ENCODE results near the gene RIMS1. TPM values are rescaled to one million over a fixed set of nuclear protein-coding genes. Genes with fewer than 3 reads are reported as not detected.
A peak's percentile ranks its signal among the peaks of the same experiment; 100 is the strongest.

RIMS1 gene
- total RNA-seq, 1 donor from 2014 or later: 2.2 TPM

- H3K36me3 Mint-ChIP-seq (ENCODE audit: low read depth, unreplicated experiment): no peaks in the 10 kb centered on the region
- peak overlapping the region; percentile 94 for H2AFZ ChIP-seq (ENCODE audit: low read depth, low read length)
- H3K79me2 ChIP-seq (ENCODE audit: insufficient read depth, low read length): no peaks in the 10 kb centered on the region
- H3K9me3 Mint-ChIP-seq (ENCODE audit: unreplicated experiment): no peaks in the 10 kb centered on the region
- peak overlapping the region; percentile 88 for H3K4me3 Mint-ChIP-seq (ENCODE audit: unreplicated experiment)
- FAIRE-seq (no peak), DNase-seq (ENCODE audit: low read depth) (no peak)
- H3K9ac ChIP-seq (ENCODE audit: low read length): peak overlapping the region; percentile 61
- peaks cover 2% of the 10 kb centered on the region for H3K4me1 Mint-ChIP-seq (ENCODE audit: low read depth, unreplicated experiment)
- H3K27me3 Mint-ChIP-seq (ENCODE audit: low read depth, unreplicated experiment): peaks cover 35% of the 10 kb centered on the region
- H3K36me3 ChIP-seq (ENCODE audit: insufficient read depth, low read length): no peaks in the 10 kb centered on the region
- H3K27ac Mint-ChIP-seq (ENCODE audit: unreplicated experiment): no peak overlapping the region
- H3K4me3 ChIP-seq (ENCODE audit: insufficient read depth, low read depth, low read length): peak overlapping the region; percentile 64
- H3K27ac ChIP-seq (ENCODE audit: low read depth, low read length): no peak overlapping the region
- TF ChIP-seq CTCF (IDR thresholded peaks at IDR 0.05; ENCODE audit: insufficient read depth, low read depth, low read length) (no peak), EZH2 (IDR thresholded peaks at IDR 0.05; ENCODE audit: insufficient read depth, low read length) (no peak)
- no peaks in the 10 kb centered on the region for H4K20me1 ChIP-seq (ENCODE audit: insufficient read depth, low read length)
- peak overlapping the region; percentile 97 for H3K4me2 ChIP-seq (ENCODE audit: low read length)
- peaks cover 4% of the 10 kb centered on the region for H3K4me1 ChIP-seq (ENCODE audit: insufficient read depth, low read length)
- H3K9me3 ChIP-seq (ENCODE audit: insufficient read depth, low read depth, low read length): no peaks in the 10 kb centered on the region
- H3K27me3 ChIP-seq (ENCODE audit: insufficient read depth, low read length): peaks cover 2% of the 10 kb centered on the region
Observed at GRCh38 chr6:71887006-71887743, 825 bp downstream of the RIMS1 start.

GRCh38 chr6:71887744-71888230 lies 1.4 kb downstream of the RIMS1 start:
- Histone ChIP-seq H2AFZ (ENCODE audit: low read depth, low read length) (no peak overlapping the region), H3K27me3 (ENCODE audit: insufficient read depth, low read length) (peaks cover 2% of the 10 kb centered on the region), H3K27ac (ENCODE audit: low read depth, low read length) (no peak overlapping the region), H3K4me2 (ENCODE audit: low read length) (peak overlapping the region; percentile 9), H3K4me3 (ENCODE audit: insufficient read depth, low read depth, low read length) (no peak overlapping the region), H4K20me1 (ENCODE audit: insufficient read depth, low read length) (no peaks in the 10 kb centered on the region), H3K79me2 (ENCODE audit: insufficient read depth, low read length) (no peaks in the 10 kb centered on the region), H3K36me3 (ENCODE audit: insufficient read depth, low read length) (no peaks in the 10 kb centered on the region), H3K9ac (ENCODE audit: low read length) (no peak overlapping the region), H3K9me3 (ENCODE audit: insufficient read depth, low read depth, low read length) (no peaks in the 10 kb centered on the region), H3K4me1 (ENCODE audit: insufficient read depth, low read length) (peaks cover 4% of the 10 kb centered on the region)
- Mint-ChIP-seq H3K27me3 (ENCODE audit: low read depth, unreplicated experiment) (peaks cover 39% of the 10 kb centered on the region), H3K9me3 (ENCODE audit: unreplicated experiment) (no peaks in the 10 kb centered on the region), H3K4me1 (ENCODE audit: low read depth, unreplicated experiment) (peaks cover 2% of the 10 kb centered on the region), H3K4me3 (ENCODE audit: unreplicated experiment) (no peak overlapping the region), H3K27ac (ENCODE audit: unreplicated experiment) (no peak overlapping the region), H3K36me3 (ENCODE audit: low read depth, unreplicated experiment) (no peaks in the 10 kb centered on the region)
- no peak for FAIRE-seq
- TF ChIP-seq EZH2 (IDR thresholded peaks at IDR 0.05; ENCODE audit: insufficient read depth, low read length) (no peak), CTCF (IDR thresholded peaks at IDR 0.05; ENCODE audit: insufficient read depth, low read depth, low read length) (no peak)
- no peak for DNase-seq (ENCODE audit: low read depth)

GRCh38 chr6:71888756-71889340 lies 2.5 kb downstream of the RIMS1 start:
- Mint-ChIP-seq H3K4me1 (ENCODE audit: low read depth, unreplicated experiment) (peaks cover 2% of the 10 kb centered on the region), H3K27me3 (ENCODE audit: low read depth, unreplicated experiment) (peaks cover 37% of the 10 kb centered on the region), H3K27ac (ENCODE audit: unreplicated experiment) (no peak overlapping the region), H3K4me3 (ENCODE audit: unreplicated experiment) (no peak overlapping the region), H3K36me3 (ENCODE audit: low read depth, unreplicated experiment) (no peaks in the 10 kb centered on the region), H3K9me3 (ENCODE audit: unreplicated experiment) (no peaks in the 10 kb centered on the region)
- peaks cover 2% of the 10 kb centered on the region for H3K27me3 ChIP-seq (ENCODE audit: insufficient read depth, low read length)
- DNase-seq (ENCODE audit: low read depth) (no peak), FAIRE-seq (no peak)
- no peaks in the 10 kb centered on the region for H3K36me3 ChIP-seq (ENCODE audit: insufficient read depth, low read length)
- no peaks in the 10 kb centered on the region for H4K20me1 ChIP-seq (ENCODE audit: insufficient read depth, low read length)
- no peak overlapping the region for H3K4me3 ChIP-seq (ENCODE audit: insufficient read depth, low read depth, low read length)
- H3K79me2 ChIP-seq (ENCODE audit: insufficient read depth, low read length): no peaks in the 10 kb centered on the region
- H3K4me2 ChIP-seq (ENCODE audit: low read length): no peak overlapping the region
- no peaks in the 10 kb centered on the region for H3K9me3 ChIP-seq (ENCODE audit: insufficient read depth, low read depth, low read length)
- no peak for TF ChIP-seq CTCF (IDR thresholded peaks at IDR 0.05; ENCODE audit: insufficient read depth, low read depth, low read length)
- TF ChIP-seq EZH2 (IDR thresholded peaks at IDR 0.05; ENCODE audit: insufficient read depth, low read length): no peak
- H3K4me1 ChIP-seq (ENCODE audit: insufficient read depth, low read length): peaks cover 4% of the 10 kb centered on the region
- no peak overlapping the region for H3K27ac ChIP-seq (ENCODE audit: low read depth, low read length)
- no peak overlapping the region for H2AFZ ChIP-seq (ENCODE audit: low read depth, low read length)
- no peak overlapping the region for H3K9ac ChIP-seq (ENCODE audit: low read length)

Measured in astrocyte (in vitro differentiated cells and primary cell).